C1 segment of cervical spinal cord (tissue), 14 donors: ENCODE results near the gene PITPNC1.
"Not testable (repeated sequence)": the region's sequence is repeated elsewhere in the genome, so short reads cannot be mapped to it uniquely, and the experiment has no call there.

Experiments
- DNase-seq, 14 donors: peaks; one replicate each; lab custom pipeline; 2025; lab: John Stamatoyannopoulos, UW

The PITPNC1 gene

GRCh38 chr17:67680445-67681224 is 303.6 kb downstream of the PITPNC1 start:
- DNase-seq = no peak

GRCh38 chr17:67682196-67682595 is 305.1 kb downstream of the PITPNC1 start:
- DNase-seq = no peak

GRCh38 chr17:67685351-67685750 is 308.3 kb downstream of the PITPNC1 start:
- DNase-seq = no peak

- peak in 1 of 14 donors; percentile 14 for DNase-seq
Measured at GRCh38 chr17:67686241-67686640, 309.2 kb downstream of the PITPNC1 start.

GRCh38 chr17:67687511-67687910 is 310.4 kb downstream of the PITPNC1 start:
- DNase-seq = no peak

- DNase-seq = peak in 3 of 14 donors; percentile 8 to 47 (median 12)
Measured at GRCh38 chr17:67689534-67690177, 312.6 kb downstream of the PITPNC1 start.

- no peak for DNase-seq
Measured at GRCh38 chr17:67693811-67694210, 316.7 kb downstream of the PITPNC1 start.

GRCh38 chr17:67696347-67696746 is 319.3 kb downstream of the PITPNC1 start:
- DNase-seq = no peak

- DNase-seq = no peak
Measured at GRCh38 chr17:67696853-67697498, 319.9 kb downstream of the PITPNC1 start.

GRCh38 chr17:67700037-67700724 is 323.1 kb downstream of the PITPNC1 start:
- DNase-seq = no peak

- DNase-seq = no peak
Measured at GRCh38 chr17:67700725-67701119, 323.6 kb downstream of the PITPNC1 start.

GRCh38 chr17:67702861-67703260 is 325.8 kb downstream of the PITPNC1 start:
- not testable (repeated sequence) for DNase-seq

- no peak for DNase-seq
Measured at GRCh38 chr17:67707442-67707841, 330.4 kb downstream of the PITPNC1 start.

GRCh38 chr17:67708378-67708777 is 331.3 kb downstream of the PITPNC1 start:
- no peak for DNase-seq

GRCh38 chr17:67711916-67712315 is 334.8 kb downstream of the PITPNC1 start:
- no peak for DNase-seq

GRCh38 chr17:67712375-67712774 is 335.3 kb downstream of the PITPNC1 start:
- no peak for DNase-seq

- DNase-seq = no peak
Measured at GRCh38 chr17:67713169-67713568, 336.1 kb downstream of the PITPNC1 start.

GRCh38 chr17:67716405-67716798 is 339.3 kb downstream of the PITPNC1 start:
- no peak for DNase-seq

GRCh38 chr17:67717192-67717623 is 340.1 kb downstream of the PITPNC1 start:
- peak in 2 of 14 donors; percentile 26 to 41 for DNase-seq

GRCh38 chr17:67717624-67718324 is 340.7 kb downstream of the PITPNC1 start, which contains the start of gene NOL11:
NOL11 (plus strand) TSS chr17:67717936; CDS start chr17:67717948, 12 bp downstream.
- DNase-seq = peak; percentile 96 to 100 (median 99)

- DNase-seq = no peak
Measured at GRCh38 chr17:67718325-67718941, 341.4 kb downstream of the PITPNC1 start.
